Renal pelvis (tissue), 12 donors: ENCODE data around the gene S100A10. TPM values are rescaled to one million over a fixed set of nuclear protein-coding genes. Genes with fewer than 3 reads are reported as not detected.

ENCODE experiments used
- DNase-seq: peaks from one replicate; pipeline ENCODE4 v3.0.0-alpha.2; 2013
- long read RNA-seq, 16 experiments: transcript quantifications; one replicate each; lab custom pipeline, GENCODE V29; 2026
- polyA plus RNA-seq, 3 donors: library from polyadenylated mRNA; unstranded; fragments of 120-200 nt; gene quantifications; one replicate each; pipeline ENCODE4 v1.2.1, GENCODE V29; 2013; ENCODE audit not compliant: insufficient read length in 3 of 3

The S100A10 gene
- polyA plus RNA-seq = 100 to 1,000 TPM; 181 to 241 (median 215) TPM
- long read RNA-seq, donor 1, transcript S100A10-202 (3 exons, 1,202 nt) = major isoform, 139 of 211 reads
- long read RNA-seq, donor 1, partial matches to known transcripts = 72 of 211 reads
- long read RNA-seq, donor 1, other reads (novel, unspliced or antisense) = 0 of 211 reads
- long read RNA-seq, donor 2, transcript S100A10-202 (3 exons, 1,202 nt) = major isoform, 143 of 205 reads
- long read RNA-seq, donor 2, partial matches to known transcripts = 62 of 205 reads
- long read RNA-seq, donor 2, other reads (novel, unspliced or antisense) = 0 of 205 reads
- long read RNA-seq, donor 3, transcript S100A10-202 (3 exons, 1,202 nt) = major isoform, 194 of 288 reads
- long read RNA-seq, donor 3, partial matches to known transcripts = 88 of 288 reads
- long read RNA-seq, donor 3, other reads (novel, unspliced or antisense) = 6 of 288 reads
- long read RNA-seq, donor 4, transcript S100A10-202 (3 exons, 1,202 nt) = major isoform, 217 of 343 reads
- long read RNA-seq, donor 4, partial matches to known transcripts = 120 of 343 reads
- long read RNA-seq, donor 4, other reads (novel, unspliced or antisense) = 6 of 343 reads
- long read RNA-seq, donor 5, transcript S100A10-202 (3 exons, 1,202 nt) = major isoform, 108 of 164 reads
- long read RNA-seq, donor 5, partial matches to known transcripts = 56 of 164 reads
- long read RNA-seq, donor 5, other reads (novel, unspliced or antisense) = 0 of 164 reads
- long read RNA-seq, donor 6, transcript S100A10-202 (3 exons, 1,202 nt) = major isoform, 107 of 205 reads
- long read RNA-seq, donor 6, partial matches to known transcripts = 98 of 205 reads
- long read RNA-seq, donor 6, other reads (novel, unspliced or antisense) = 0 of 205 reads
- long read RNA-seq, donor 7, transcript S100A10-202 (3 exons, 1,202 nt) = major isoform, 257 of 446 reads
- long read RNA-seq, donor 7, partial matches to known transcripts = 182 of 446 reads
- long read RNA-seq, donor 7, other reads (novel, unspliced or antisense) = 7 of 446 reads
- long read RNA-seq, donor 8, transcript S100A10-202 (3 exons, 1,202 nt) = major isoform, 259 of 428 reads
- long read RNA-seq, donor 8, partial matches to known transcripts = 168 of 428 reads
- long read RNA-seq, donor 8, other reads (novel, unspliced or antisense) = 0 of 428 reads
- long read RNA-seq, donor 9, transcript S100A10-202 (3 exons, 1,202 nt) = major isoform, 218 of 387 reads
- long read RNA-seq, donor 9, partial matches to known transcripts = 161 of 387 reads
- long read RNA-seq, donor 9, other reads (novel, unspliced or antisense) = 7 of 387 reads
- long read RNA-seq, donor 10, transcript S100A10-202 (3 exons, 1,202 nt) = major isoform, 129 of 192 reads
- long read RNA-seq, donor 10, partial matches to known transcripts = 63 of 192 reads
- long read RNA-seq, donor 10, other reads (novel, unspliced or antisense) = 0 of 192 reads
- long read RNA-seq, donor 11, transcript S100A10-202 (3 exons, 1,202 nt) = major isoform, 158 of 240 reads
- long read RNA-seq, donor 11, partial matches to known transcripts = 76 of 240 reads
- long read RNA-seq, donor 11, other reads (novel, unspliced or antisense) = 6 of 240 reads
- long read RNA-seq, donor 12, transcript S100A10-202 (3 exons, 1,202 nt) = major isoform, 152 of 252 reads
- long read RNA-seq, donor 12, partial matches to known transcripts = 94 of 252 reads
- long read RNA-seq, donor 12, other reads (novel, unspliced or antisense) = 6 of 252 reads
- long read RNA-seq, donor 13, transcript S100A10-202 (3 exons, 1,202 nt) = major isoform, 96 of 157 reads
- long read RNA-seq, donor 13, partial matches to known transcripts = 60 of 157 reads
- long read RNA-seq, donor 13, other reads (novel, unspliced or antisense) = 0 of 157 reads
- long read RNA-seq, donor 14 = 0 reads
- long read RNA-seq, donor 15, transcript S100A10-202 (3 exons, 1,202 nt) = major isoform, 546 of 788 reads
- long read RNA-seq, donor 15, partial matches to known transcripts = 235 of 788 reads
- long read RNA-seq, donor 15, other reads (novel, unspliced or antisense) = 7 of 788 reads
- long read RNA-seq, donor 16, transcript S100A10-202 (3 exons, 1,202 nt) = major isoform, 199 of 321 reads
- long read RNA-seq, donor 16, partial matches to known transcripts = 122 of 321 reads
- long read RNA-seq, donor 16, other reads (novel, unspliced or antisense) = 0 of 321 reads

- no peak for DNase-seq
Observed at GRCh38 chr1:151993734-151994496, at the start of gene S100A10. Gene S100A10 (minus strand): TSS chr1:151993859. CDS start chr1:151986230, 7,629 bp downstream.

- no peak for DNase-seq
Observed at GRCh38 chr1:152042030-152042429, 48.4 kb upstream of the S100A10 start.

GRCh38 chr1:152039886-152040285 is 46.2 kb upstream of the S100A10 start:
- no peak for DNase-seq

GRCh38 chr1:152039461-152039860 is 45.8 kb upstream of the S100A10 start:
- DNase-seq = no peak

GRCh38 chr1:152038871-152039270 is 45.2 kb upstream of the S100A10 start:
- DNase-seq = no peak

- DNase-seq = peak; percentile 79
Observed at GRCh38 chr1:152036267-152037216, 42.9 kb upstream of the S100A10 start, which contains the start of gene S100A11. Gene S100A11 (minus strand): TSS chr1:152037004. CDS start chr1:152036915, 89 bp downstream.

GRCh38 chr1:152035539-152036266 is 42.0 kb upstream of the S100A10 start:
- DNase-seq = no peak

GRCh38 chr1:152034654-152035538 is 41.2 kb upstream of the S100A10 start:
- DNase-seq = peak; percentile 71

GRCh38 chr1:152034324-152034653 is 40.6 kb upstream of the S100A10 start:
- no peak for DNase-seq

- DNase-seq = no peak
Observed at GRCh38 chr1:152029929-152030211, 36.2 kb upstream of the S100A10 start.

GRCh38 chr1:152029144-152029928 is 35.7 kb upstream of the S100A10 start:
- DNase-seq = no peak

GRCh38 chr1:152026895-152027294 is 33.2 kb upstream of the S100A10 start:
- DNase-seq = no peak

GRCh38 chr1:152024223-152024622 is 30.6 kb upstream of the S100A10 start:
- no peak for DNase-seq

- DNase-seq = no peak
Observed at GRCh38 chr1:152023221-152023620, 29.6 kb upstream of the S100A10 start.

GRCh38 chr1:152022474-152022873 is 28.8 kb upstream of the S100A10 start:
- DNase-seq = no peak
